Stimulated activated CD4-positive, alpha-beta T cell treated with anti-CD3 and anti-CD28 coated beads, TNF-alpha, amount 100 ng/mL, for 24 hours (primary cell): Measurements from ENCODE around the gene FNDC3A.

Source experiments
- DNase-seq, 3 experiments: peaks; one replicate each; pipeline ENCODE4 v3.0.0-alpha.2; 2020; ENCODE audit warnings: low read depth in 3 of 3

The FNDC3A gene

GRCh38 chr13:49256841-49257240, 281.1 kb downstream of the FNDC3A start:
- DNase-seq, result no peak

GRCh38 chr13:49258089-49258796, 282.5 kb downstream of the FNDC3A start:
- no peak for DNase-seq
